Activated naive CD4-positive, alpha-beta T cell treated with anti-CD3 and anti-CD28 coated beads for 36 hours (primary cell): ENCODE measurements around the gene SRSF6. TPM values are rescaled to one million over a fixed set of nuclear protein-coding genes. Genes with fewer than 3 reads are reported as not detected.
A peak's percentile ranks its signal among the peaks of the same experiment; 100 is the strongest.

Experiments
- CTCF ChIA-PET: fragments of 350-600 bp; sonication (Branson Sonifier 250); formaldehyde crosslinking; loops from one replicate; lab custom pipeline; 2021; ENCODE audit warnings: antibody characterized with exemption; lab: Charles Lee
- DNase-seq: peaks from one replicate; pipeline ENCODE4 v3.0.0-alpha.2; 2020
- H3K27ac Mint-ChIP-seq: one replicate; pipeline ENCODE4 v1.8.0; 2021; ENCODE audit warnings: mild to moderate bottlenecking, mixed read lengths
- H3K27me3 Mint-ChIP-seq: one replicate; pipeline ENCODE4 v1.8.0; 2021; ENCODE audit warnings: low read depth, mixed read lengths
- H3K36me3 Mint-ChIP-seq: one replicate; pipeline ENCODE4 v1.8.0; 2021; ENCODE audit warnings: low read depth, mixed read lengths
- H3K4me1 Mint-ChIP-seq: one replicate; pipeline ENCODE4 v1.8.0; 2021; ENCODE audit warnings: low read depth, mixed read lengths
- H3K4me3 Mint-ChIP-seq: one replicate; pipeline ENCODE4 v1.8.0; 2021; ENCODE audit warnings: mild to moderate bottlenecking, moderate library complexity, mixed read lengths
- H3K9me3 Mint-ChIP-seq: one replicate; pipeline ENCODE4 v1.8.0; 2021; ENCODE audit warnings: mixed read lengths
- intact Hi-C: fragments of 100-400 bp; cut with micrococcal nuclease; formaldehyde crosslinking; loops from one replicate; pipeline ENCODE4 v1.15.1; 2023
- total RNA-seq, 2 experiments: library from RNA; stranded (reverse); gene quantifications; one replicate each; pipeline ENCODE4 v1.2.3, GENCODE V29; 2021

Gene SRSF6
- total RNA-seq, 2 experiments from 2014 or later = 76.0 to 78.2 TPM

DNA sequence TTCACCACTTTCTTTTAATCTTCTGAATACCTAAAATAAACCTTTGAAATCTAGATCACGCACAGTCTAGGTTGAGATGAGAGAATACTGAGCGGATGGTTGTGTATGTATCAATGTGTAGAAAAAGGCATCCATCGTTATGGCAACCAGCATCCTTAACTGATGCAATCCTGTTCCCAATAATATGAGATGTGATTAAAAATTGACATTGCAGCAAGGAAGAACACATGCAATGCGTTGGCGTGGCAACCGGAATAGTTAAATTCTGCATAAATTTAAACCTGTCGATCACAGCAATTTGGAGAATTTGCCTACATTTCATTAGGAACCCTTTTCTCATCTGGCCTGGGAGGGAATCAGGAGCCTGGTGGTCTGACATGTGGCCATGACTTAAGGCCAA is 48.5 kb downstream of the SRSF6 start:
- DNase-seq = no peak
- CTCF ChIA-PET = no interaction called here
- Mint-ChIP-seq H3K4me3 (no peak overlapping the region), H3K36me3 (no peaks in the 10 kb centered on the region), H3K27me3 (peaks cover 32% of the 10 kb centered on the region), H3K9me3 (no peaks in the 10 kb centered on the region), H3K4me1 (peaks cover 2% of the 10 kb centered on the region), H3K27ac (no peak overlapping the region)
- intact Hi-C loops = no loop called here

GRCh38 chr20:43507150-43508080 is 49.7 kb downstream of the SRSF6 start, which contains the start of gene L3MBTL1:
Gene L3MBTL1, plus strand, starts transcription at chr20:43507697. Its CDS starts 5,807 bp downstream, at chr20:43513504.
- CTCF ChIA-PET = interaction anchor here (0.5 to 1.0 kb wide), 2 partner anchors 32 to 142 kb away, joined by 3 read pairs; no protein-coding TSS in a partner anchor
- H3K4me3 Mint-ChIP-seq = peak within 1 kb of the TSS; percentile 61
- no peak for DNase-seq
- intact Hi-C loops = no loop called here
- peaks cover 2% of the 10 kb centered on the region for H3K4me1 Mint-ChIP-seq
- no peaks in the 10 kb centered on the region for H3K9me3 Mint-ChIP-seq
- H3K27me3 Mint-ChIP-seq = peaks cover 32% of the 10 kb centered on the region
- H3K27ac Mint-ChIP-seq = no peak within 1 kb of the TSS
- H3K36me3 Mint-ChIP-seq = no peaks in the 10 kb centered on the region

GRCh38 chr20:43508106-43508505 is 50.4 kb downstream of the SRSF6 start:
- DNase-seq = peak; percentile 17
- Mint-ChIP-seq H3K27me3 (peaks cover 32% of the 10 kb centered on the region), H3K36me3 (no peaks in the 10 kb centered on the region), H3K27ac (no peak overlapping the region), H3K4me3 (peak overlapping the region; percentile 61), H3K9me3 (no peaks in the 10 kb centered on the region), H3K4me1 (peaks cover 2% of the 10 kb centered on the region)
- intact Hi-C loops = no loop called here
- CTCF ChIA-PET = interaction anchor here (0.5 kb wide), 1 partner anchor 141 kb away, joined by 3 read pairs; no protein-coding TSS in a partner anchor

GRCh38 chr20:43508604-43509040 is 50.9 kb downstream of the SRSF6 start:
- H3K27me3 Mint-ChIP-seq = peaks cover 32% of the 10 kb centered on the region
- peak overlapping the region; percentile 33 for H3K4me3 Mint-ChIP-seq
- intact Hi-C loops = no loop called here
- CTCF ChIA-PET = no interaction called here
- no peaks in the 10 kb centered on the region for H3K9me3 Mint-ChIP-seq
- peaks cover 2% of the 10 kb centered on the region for H3K4me1 Mint-ChIP-seq
- no peaks in the 10 kb centered on the region for H3K36me3 Mint-ChIP-seq
- no peak overlapping the region for H3K27ac Mint-ChIP-seq
- DNase-seq = no peak

- peaks cover 15% of the 10 kb centered on the region for H3K4me1 Mint-ChIP-seq
- no peak overlapping the region for H3K27ac Mint-ChIP-seq
- peaks cover 4% of the 10 kb centered on the region for H3K36me3 Mint-ChIP-seq
- H3K9me3 Mint-ChIP-seq = no peaks in the 10 kb centered on the region
- H3K27me3 Mint-ChIP-seq = peaks cover 15% of the 10 kb centered on the region
- CTCF ChIA-PET = no interaction called here
- intact Hi-C loops = no loop called here
- no peak overlapping the region for H3K4me3 Mint-ChIP-seq
- DNase-seq = no peak
Measured at GRCh38 chr20:43511879-43512278, 54.2 kb downstream of the SRSF6 start.

DNA sequence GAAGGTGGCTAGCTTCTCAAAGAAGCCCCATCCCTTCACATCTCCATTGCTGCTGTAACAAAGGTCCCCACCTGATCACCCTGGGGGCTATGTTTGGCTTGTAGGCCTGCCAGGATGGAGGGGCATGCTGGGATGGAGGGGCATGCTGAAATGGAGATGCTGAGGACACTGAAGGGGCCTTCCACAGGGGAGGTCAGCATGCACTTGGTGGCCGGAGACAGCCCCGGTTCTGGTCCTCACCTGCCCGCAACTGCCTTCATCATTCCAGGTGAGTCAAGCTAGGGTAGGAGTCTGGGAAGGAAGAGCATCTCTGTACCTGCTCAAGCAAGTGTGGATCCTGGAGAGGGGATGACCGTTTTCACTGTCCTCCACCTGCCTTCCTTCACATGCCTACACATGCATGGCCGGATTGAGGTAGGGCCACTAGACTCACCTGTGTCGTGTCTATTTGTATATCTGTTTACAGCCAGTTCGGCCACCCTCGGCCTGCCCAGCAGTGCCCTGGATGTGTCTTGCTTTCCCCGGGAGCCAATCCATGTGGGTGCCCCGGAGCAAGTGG is 55.8 kb downstream of the SRSF6 start:
- H3K27ac Mint-ChIP-seq = peak overlapping the region; percentile 24
- peaks cover 4% of the 10 kb centered on the region for H3K36me3 Mint-ChIP-seq
- no peaks in the 10 kb centered on the region for H3K9me3 Mint-ChIP-seq
- intact Hi-C loops = no loop called here
- peak overlapping the region; percentile 88 for H3K4me3 Mint-ChIP-seq
- peaks cover 9% of the 10 kb centered on the region for H3K27me3 Mint-ChIP-seq
- CTCF ChIA-PET = no interaction called here
- H3K4me1 Mint-ChIP-seq = peaks cover 15% of the 10 kb centered on the region
- DNase-seq = no peak

Other genes with a start within 250 kb of the SRSF6 start
- 1 to 10 TPM; 4.7 to 7.3 TPM for gene L3MBTL1, start 49.8 kb downstream of the SRSF6 start, total RNA-seq
- under 1 TPM; 0.27 to 0.60 TPM for gene SGK2, start 101.1 kb downstream of the SRSF6 start, total RNA-seq
- 10 to 100 TPM; 14.2 to 15.8 TPM for gene IFT52, start 133.0 kb downstream of the SRSF6 start, total RNA-seq
- gene MYBL2, start 209.2 kb downstream of the SRSF6 start, total RNA-seq = 100 to 1,000 TPM; 102 to 106 TPM